NCI-H2081 treated with DMSO at 0.1 percent for 48 hours (cell line): ENCODE data around the gene PTCHD1.

Experiments
- DNase-seq: peaks from one replicate; lab custom pipeline; 2025; lab: John Stamatoyannopoulos, UW

PTCHD1 gene

GRCh38 chrX:23334848-23335599, at the start of gene PTCHD1:
PTCHD1 (plus strand) TSS chrX:23334849; CDS start chrX:23334876, 27 bp downstream.
- no peak for DNase-seq

- no peak for DNase-seq
These were observed 47.9 kb upstream of the PTCHD1 start for GRCh38 chrX:23286731-23287130.

- DNase-seq, result no peak
These were observed 47.4 kb upstream of the PTCHD1 start for GRCh38 chrX:23287191-23287725.

GRCh38 chrX:23292354-23292987, 42.2 kb upstream of the PTCHD1 start:
- DNase-seq, result no peak

- DNase-seq, result no peak
These were observed 41.5 kb upstream of the PTCHD1 start for GRCh38 chrX:23292988-23293651.

- DNase-seq, result no peak
These were observed 29.8 kb upstream of the PTCHD1 start for GRCh38 chrX:23304881-23305280.

- no peak for DNase-seq
These were observed 22.9 kb upstream of the PTCHD1 start for GRCh38 chrX:23311731-23312130.

- DNase-seq, result no peak
These were observed 22.5 kb upstream of the PTCHD1 start for GRCh38 chrX:23312136-23312535.

- DNase-seq, result no peak
These were observed 16.6 kb upstream of the PTCHD1 start for GRCh38 chrX:23317799-23318724.

- DNase-seq, result no peak
These were observed 7.5 kb upstream of the PTCHD1 start for GRCh38 chrX:23327104-23327503.

GRCh38 chrX:23331701-23332100, 2.9 kb upstream of the PTCHD1 start:
- DNase-seq, result no peak

- DNase-seq, result no peak
These were observed 2.4 kb upstream of the PTCHD1 start for GRCh38 chrX:23332101-23332887.

GRCh38 chrX:23332888-23333821, 1.5 kb upstream of the PTCHD1 start:
- no peak for DNase-seq

- DNase-seq, result no peak
These were observed 668 bp upstream of the PTCHD1 start for GRCh38 chrX:23333842-23334520.

GRCh38 chrX:23334521-23334847, 165 bp upstream of the PTCHD1 start:
- no peak for DNase-seq

GRCh38 chrX:23338334-23338733, 3.7 kb downstream of the PTCHD1 start:
- DNase-seq, result no peak

- no peak for DNase-seq
These were observed 6.8 kb downstream of the PTCHD1 start for GRCh38 chrX:23341452-23341851.

GRCh38 chrX:23344238-23344903, 9.7 kb downstream of the PTCHD1 start:
- no peak for DNase-seq

- DNase-seq, result no peak
These were observed 10.2 kb downstream of the PTCHD1 start for GRCh38 chrX:23344904-23345271.
